K562 (cell line): Measurements from ENCODE around the gene PRR7. TPM values are rescaled to one million over a fixed set of nuclear protein-coding genes. Genes with fewer than 3 reads are reported as not detected.

Experiments used
- ASH1L ChIP-seq: fragments of 450-650 bp; IDR thresholded peaks from 2 replicates; pipeline ENCODE4 v1.6.1; 2018; ENCODE audit warnings: borderline replicate concordance, mild to moderate bottlenecking, low read depth; ENCODE audit not compliant: partially characterized antibody
- CHCHD3 ChIP-seq: fragments of 250-450 bp; sonication (Bioruptor Pico); IDR thresholded peaks from 2 replicates; pipeline ENCODE4 v2.1.2; 2022; ENCODE audit warnings: mild to moderate bottlenecking
- DPF2 ChIP-seq: fragments of 450-650 bp; IDR thresholded peaks from 2 replicates; pipeline ENCODE4 v1.6.1; 2016
- EZH2 ChIP-seq: IDR thresholded peaks from 2 replicates; pipeline ENCODE4 v1.6.1; 2012; ENCODE audit warnings: low read depth, mild to moderate bottlenecking, inconsistent platforms, low read length, borderline replicate concordance
- GABPA ChIP-seq: fragments of 200-800 bp; sonication (Bioruptor generic); conservative IDR thresholded peaks from 2 replicates; pipeline ENCODE4 v1.6.1; 2016; ENCODE audit warnings: low read depth, missing genetic modification characterization, missing compliant biosample characterization
- KAT7 ChIP-seq: sonication (generic); formaldehyde crosslinking; IDR thresholded peaks from 2 replicates; pipeline ENCODE4 v1.8.0; 2022; ENCODE audit warnings: missing genetic modification reagents, mild to moderate bottlenecking, borderline replicate concordance
- MIER1 ChIP-seq: fragments of 450-650 bp; IDR thresholded peaks from 2 replicates; pipeline ENCODE4 v1.6.1; 2016; ENCODE audit warnings: antibody characterized with exemption, mild to moderate bottlenecking, low read depth
- PCBP1 ChIP-seq: fragments of 200-400 bp; formaldehyde crosslinking; IDR thresholded peaks from 2 replicates; pipeline ENCODE4 v1.6.1; 2018; ENCODE audit warnings: mild to moderate bottlenecking, low read depth, low read length; ENCODE audit not compliant: poor library complexity, severe bottlenecking
- POLR2AphosphoS5 ChIP-seq: IDR thresholded peaks from 2 replicates; pipeline ENCODE4 v1.6.1; 2011; ENCODE audit warnings: mild to moderate bottlenecking, low read depth, low read length, moderate library complexity; ENCODE audit not compliant: control insufficient read depth, insufficient read depth
- RBM22 ChIP-seq: fragments of 200-400 bp; formaldehyde crosslinking; IDR thresholded peaks from 2 replicates; pipeline ENCODE4 v1.6.1; 2018; ENCODE audit warnings: low read length, low read depth; ENCODE audit not compliant: poor library complexity, severe bottlenecking
- SIN3A ChIP-seq, 2 experiments: fragments of 150-350 bp in 1 of 2; IDR thresholded peaks; 2 replicates each; pipeline ENCODE4 v1.6.1; 2011 to 2016; ENCODE audit warnings: borderline replicate concordance in 2 of 2, low read depth in 2 of 2, low read length in 2 of 2, mild to moderate bottlenecking in 2 of 2, moderate library complexity in 2 of 2; ENCODE audit not compliant: control insufficient read depth in 1 of 2
- SUPT5H ChIP-seq: fragments of 450-650 bp; IDR thresholded peaks from 2 replicates; pipeline ENCODE4 v1.6.1; 2016
- TFAM ChIP-seq: fragments of 250-450 bp; sonication (Bioruptor Pico); conservative IDR thresholded peaks from 2 replicates; pipeline ENCODE4 v1.5.0; 2021; ENCODE audit warnings: mild to moderate bottlenecking, moderate library complexity
- ZBTB1 ChIP-seq: sonication (generic); formaldehyde crosslinking; IDR thresholded peaks from 2 replicates; pipeline ENCODE4 v1.8.1; 2023; ENCODE audit warnings: missing genetic modification reagents, low read depth, mild to moderate bottlenecking, borderline replicate concordance
- ZFX ChIP-seq: sonication (generic); formaldehyde crosslinking; IDR thresholded peaks from 2 replicates; pipeline ENCODE4 v1.8.0; 2022; ENCODE audit warnings: mild to moderate bottlenecking, missing genetic modification reagents, moderate library complexity
- ZNF431 ChIP-seq: sonication (generic); formaldehyde crosslinking; IDR thresholded peaks from 2 replicates; pipeline ENCODE4 v1.8.0; 2022; ENCODE audit warnings: mild to moderate bottlenecking, missing genetic modification reagents
- polyA plus RNA-seq, 8 experiments: library from polyadenylated mRNA; depleted of rRNA in 4 of 8; stranded (reverse) in 5 of 8; unstranded in 3 of 8; fragments of >200 nt; fragmentation: Nextera tagmentation in 2 of 8; fragmentation: Illumina TruSeq in 1 of 8; extraction: Ambion mirVana in 2 of 8; extraction: Trizol in 1 of 8; gene quantifications; 2 replicates each; pipeline versions ENCODE4 v1.2.1 to v1.2.3, GENCODE V29; 2011 to 2014; ENCODE audit warnings: inconsistent platforms in 1 of 8, missing spikeins in 1 of 8
- total RNA-seq, 7 experiments: library from RNA; depleted of rRNA in 6 of 7; stranded (reverse); fragments of >200 nt in 6 of 7; fragmentation: Illumina TruSeq in 2 of 7; extraction: Trizol in 2 of 7; gene quantifications; 2 replicates each; pipeline versions ENCODE4 v1.2.1 to v1.2.3, GENCODE V29; 2011 to 2021; ENCODE audit warnings: low replicate concordance in 1 of 7
- TF ChIP-seq, protein P1 (sequence below): fragments of 450-650 bp; formaldehyde crosslinking; conservative IDR thresholded peaks from 2 replicates; pipeline ENCODE4 v1.4.0; 2022; ENCODE audit warnings: mild to moderate bottlenecking, missing genetic modification characterization
- TF ChIP-seq, protein P2 (sequence below): fragments of 250-450 bp; sonication (Bioruptor Pico); IDR thresholded peaks from 2 replicates; pipeline ENCODE4 v1.4.0; 2020; ENCODE audit warnings: mild to moderate bottlenecking, moderate library complexity
- TF ChIP-seq, protein P3 (sequence below): fragments of 250-450 bp; sonication (Bioruptor Pico); IDR thresholded peaks from 2 replicates; pipeline ENCODE4 v1.8.0; 2021; ENCODE audit warnings: borderline replicate concordance, mild to moderate bottlenecking, moderate library complexity; ENCODE audit not compliant: poor library complexity, severe bottlenecking
- TF ChIP-seq, protein P4 (sequence below): sonication (generic); formaldehyde crosslinking; IDR thresholded peaks from 2 replicates; pipeline ENCODE4 v1.4.0; 2020; ENCODE audit warnings: mild to moderate bottlenecking, missing genetic modification reagents

PRR7 gene
- total and polyA plus RNA-seq, 9 of the 15 experiments (the other 6 are each of a cell fraction or from before 2014, with no cell fraction given) = 0.80 to 11.3 (median 10.4) TPM; not detected in 4

DNA sequence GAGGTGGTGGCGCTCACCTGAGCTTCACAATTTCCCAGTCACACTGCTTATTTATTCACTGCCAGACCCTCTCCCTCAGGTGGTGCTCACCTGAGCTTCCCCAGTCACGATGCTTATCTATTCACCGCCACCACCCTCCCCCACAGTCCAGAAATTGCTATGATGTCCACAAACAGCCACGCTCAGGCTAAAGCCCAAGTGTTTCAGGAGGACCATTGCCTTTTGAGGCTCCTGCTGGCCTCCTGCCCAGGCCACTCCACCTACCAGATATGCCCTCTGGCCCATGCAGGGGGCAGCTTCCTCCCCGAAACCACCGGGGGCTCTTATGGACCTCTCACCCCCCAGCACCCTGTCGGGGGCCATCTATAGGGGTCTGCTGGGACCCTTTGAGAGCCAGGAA lies 46.2 kb downstream of the PRR7 start (continued):
- TF ChIP-seq, protein P1, sequence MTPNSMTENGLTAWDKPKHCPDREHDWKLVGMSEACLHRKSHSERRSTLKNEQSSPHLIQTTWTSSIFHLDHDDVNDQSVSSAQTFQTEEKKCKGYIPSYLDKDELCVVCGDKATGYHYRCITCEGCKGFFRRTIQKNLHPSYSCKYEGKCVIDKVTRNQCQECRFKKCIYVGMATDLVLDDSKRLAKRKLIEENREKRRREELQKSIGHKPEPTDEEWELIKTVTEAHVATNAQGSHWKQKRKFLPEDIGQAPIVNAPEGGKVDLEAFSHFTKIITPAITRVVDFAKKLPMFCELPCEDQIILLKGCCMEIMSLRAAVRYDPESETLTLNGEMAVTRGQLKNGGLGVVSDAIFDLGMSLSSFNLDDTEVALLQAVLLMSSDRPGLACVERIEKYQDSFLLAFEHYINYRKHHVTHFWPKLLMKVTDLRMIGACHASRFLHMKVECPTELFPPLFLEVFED = peak; percentile 81
- TF ChIP-seq SUPT5H (0 out of 2 replicates have a peak, but pooled peaks have one; percentile 33), CHCHD3 (no peak), ASH1L (no peak), ZBTB1 (CRISPR knock-in tag) (no peak), DPF2 (no peak), EZH2 (no peak), PCBP1 (no peak), KAT7 (CRISPR knock-in tag) (no peak), SIN3A (IDR thresholded peaks at IDR 0.05; ENCODE audit: borderline replicate concordance in 2 of 2, control insufficient read depth in 1 of 2, low read depth in 2 of 2, low read length in 2 of 2) (no peak), ZNF431 (CRISPR knock-in tag) (no peak), TFAM (no peak), ZFX (CRISPR knock-in tag) (no peak), POLR2AphosphoS5 (peak; percentile 11; the same call in 1 of the 2 replicates), MIER1 (no peak), RBM22 (no peak), GABPA (tag) (no peak)
- TF ChIP-seq, protein P2, sequence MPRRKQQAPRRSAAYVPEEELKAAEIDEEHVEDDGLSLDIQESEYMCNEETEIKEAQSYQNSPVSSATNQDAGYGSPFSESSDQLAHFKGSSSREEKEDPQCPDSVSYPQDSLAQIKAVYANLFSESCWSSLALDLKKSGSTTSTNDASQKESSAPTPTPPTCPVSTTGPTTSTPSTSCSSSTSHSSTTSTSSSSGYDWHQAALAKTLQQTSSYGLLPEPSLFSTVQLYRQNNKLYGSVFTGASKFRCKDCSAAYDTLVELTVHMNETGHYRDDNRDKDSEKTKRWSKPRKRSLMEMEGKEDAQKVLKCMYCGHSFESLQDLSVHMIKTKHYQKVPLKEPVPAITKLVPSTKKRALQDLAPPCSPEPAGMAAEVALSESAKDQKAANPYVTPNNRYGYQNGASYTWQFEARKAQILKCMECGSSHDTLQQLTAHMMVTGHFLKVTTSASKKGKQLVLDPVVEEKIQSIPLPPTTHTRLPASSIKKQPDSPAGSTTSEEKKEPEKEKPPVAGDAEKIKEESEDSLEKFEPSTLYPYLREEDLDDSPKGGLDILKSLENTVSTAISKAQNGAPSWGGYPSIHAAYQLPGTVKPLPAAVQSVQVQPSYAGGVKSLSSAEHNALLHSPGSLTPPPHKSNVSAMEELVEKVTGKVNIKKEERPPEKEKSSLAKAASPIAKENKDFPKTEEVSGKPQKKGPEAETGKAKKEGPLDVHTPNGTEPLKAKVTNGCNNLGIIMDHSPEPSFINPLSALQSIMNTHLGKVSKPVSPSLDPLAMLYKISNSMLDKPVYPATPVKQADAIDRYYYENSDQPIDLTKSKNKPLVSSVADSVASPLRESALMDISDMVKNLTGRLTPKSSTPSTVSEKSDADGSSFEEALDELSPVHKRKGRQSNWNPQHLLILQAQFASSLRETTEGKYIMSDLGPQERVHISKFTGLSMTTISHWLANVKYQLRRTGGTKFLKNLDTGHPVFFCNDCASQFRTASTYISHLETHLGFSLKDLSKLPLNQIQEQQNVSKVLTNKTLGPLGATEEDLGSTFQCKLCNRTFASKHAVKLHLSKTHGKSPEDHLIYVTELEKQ (CRISPR knock-in tag) = no peak
- TF ChIP-seq, protein P3, sequence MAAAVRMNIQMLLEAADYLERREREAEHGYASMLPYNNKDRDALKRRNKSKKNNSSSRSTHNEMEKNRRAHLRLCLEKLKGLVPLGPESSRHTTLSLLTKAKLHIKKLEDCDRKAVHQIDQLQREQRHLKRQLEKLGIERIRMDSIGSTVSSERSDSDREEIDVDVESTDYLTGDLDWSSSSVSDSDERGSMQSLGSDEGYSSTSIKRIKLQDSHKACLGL (CRISPR knock-in tag) = no peak
- TF ChIP-seq, protein P4, sequence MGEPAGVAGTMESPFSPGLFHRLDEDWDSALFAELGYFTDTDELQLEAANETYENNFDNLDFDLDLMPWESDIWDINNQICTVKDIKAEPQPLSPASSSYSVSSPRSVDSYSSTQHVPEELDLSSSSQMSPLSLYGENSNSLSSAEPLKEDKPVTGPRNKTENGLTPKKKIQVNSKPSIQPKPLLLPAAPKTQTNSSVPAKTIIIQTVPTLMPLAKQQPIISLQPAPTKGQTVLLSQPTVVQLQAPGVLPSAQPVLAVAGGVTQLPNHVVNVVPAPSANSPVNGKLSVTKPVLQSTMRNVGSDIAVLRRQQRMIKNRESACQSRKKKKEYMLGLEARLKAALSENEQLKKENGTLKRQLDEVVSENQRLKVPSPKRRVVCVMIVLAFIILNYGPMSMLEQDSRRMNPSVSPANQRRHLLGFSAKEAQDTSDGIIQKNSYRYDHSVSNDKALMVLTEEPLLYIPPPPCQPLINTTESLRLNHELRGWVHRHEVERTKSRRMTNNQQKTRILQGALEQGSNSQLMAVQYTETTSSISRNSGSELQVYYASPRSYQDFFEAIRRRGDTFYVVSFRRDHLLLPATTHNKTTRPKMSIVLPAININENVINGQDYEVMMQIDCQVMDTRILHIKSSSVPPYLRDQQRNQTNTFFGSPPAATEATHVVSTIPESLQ = no peak
